H1 (cell line): ENCODE measurements around the gene PTPN1. TPM values are rescaled to one million over a fixed set of nuclear protein-coding genes. Genes with fewer than 3 reads are reported as not detected.

Source experiments
- CTCF ChIA-PET: fragments of 300-600 bp; sonication (Branson Sonifier 250); formaldehyde crosslinking; loops from one replicate; lab custom pipeline; 2021; ENCODE audit not compliant: partially characterized antibody; lab: Charles Lee
- POLR2A ChIA-PET: fragments of 300-600 bp; sonication (Branson Sonifier 250); formaldehyde crosslinking; loops from one replicate; lab custom pipeline; 2021; ENCODE audit warnings: inconsistent platforms; ENCODE audit not compliant: partially characterized antibody; lab: Charles Lee
- DNase-seq, 2 experiments: peaks; one replicate each; pipeline versions ENCODE4 v3.0.0 to v3.0.0-alpha.2; 2010 to 2022; ENCODE audit warnings: low spot score in 2 of 2, low read depth in 1 of 2, mixed read lengths in 1 of 2
- FAIRE-seq: peaks from 2 replicates; lab custom pipeline; 2011; peaks lifted over from hg19 to GRCh38; lab: Jason Lieb, UNC
- H2AFZ ChIP-seq: 2 replicates; pipeline ENCODE4 v1.8.1; 2012; ENCODE audit warnings: low read length, inconsistent platforms
- H2AK5ac ChIP-seq: 2 replicates; pipeline ENCODE4 v1.6.1; 2013; ENCODE audit warnings: low read depth, low read length
- H2BK120ac ChIP-seq: replicated peaks from 2 replicates; pipeline ENCODE3; 2013; ENCODE audit warnings: low read depth, low read length, inconsistent platforms
- H2BK12ac ChIP-seq: 2 replicates; pipeline ENCODE4 v1.6.1; 2013; ENCODE audit warnings: low read depth, low read length
- H2BK15ac ChIP-seq: 2 replicates; pipeline ENCODE4 v1.6.1; 2013; ENCODE audit warnings: low read length
- H2BK20ac ChIP-seq: 2 replicates; pipeline ENCODE4 v1.6.1; 2013; ENCODE audit warnings: low read length
- H2BK5ac ChIP-seq: 2 replicates; pipeline ENCODE4 v1.6.1; 2013; ENCODE audit warnings: low read depth, low read length
- H3K14ac ChIP-seq: 2 replicates; pipeline ENCODE4 v1.6.1; 2013; ENCODE audit warnings: inconsistent platforms; ENCODE audit not compliant: insufficient read length
- H3K18ac ChIP-seq: 2 replicates; pipeline ENCODE4 v1.6.1; 2013; ENCODE audit warnings: low read length; ENCODE audit errors: extremely low read depth
- H3K23ac ChIP-seq: 2 replicates; pipeline ENCODE4 v1.6.1; 2013; ENCODE audit warnings: inconsistent platforms; ENCODE audit not compliant: insufficient read length
- H3K23me2 ChIP-seq: 2 replicates; pipeline ENCODE4 v1.6.1; 2013; ENCODE audit warnings: low read depth, low read length
- H3K27ac ChIP-seq: 2 replicates; pipeline ENCODE4 v1.6.1; 2011; ENCODE audit warnings: low read depth, low read length, inconsistent platforms
- H3K27me3 ChIP-seq, 4 experiments: replicated peaks in 1 of 4; 1 replicate in 1 of 4; 2 replicates in 3 of 4; pipeline versions ENCODE4 v1.6.1 to v1.8.1; 2011 to 2013; ENCODE audit warnings: low read length in 3 of 4, mild to moderate bottlenecking in 3 of 4, inconsistent platforms in 2 of 4, mixed read lengths in 2 of 4, moderate library complexity in 1 of 4; ENCODE audit not compliant: control insufficient read depth in 3 of 4, insufficient read depth in 3 of 4; ENCODE audit errors: extremely low read depth in 1 of 4
- H3K36me3 ChIP-seq, 4 experiments: 2 replicates each; pipeline versions ENCODE4 v1.6.1 to v1.8.1; 2011 to 2013; ENCODE audit warnings: mild to moderate bottlenecking in 4 of 4, low read length in 3 of 4, moderate library complexity in 2 of 4, control low read depth in 1 of 4, inconsistent platforms in 1 of 4; ENCODE audit not compliant: insufficient read depth in 4 of 4, control insufficient read depth in 2 of 4
- H3K4ac ChIP-seq: replicated peaks from 2 replicates; pipeline ENCODE3; 2013; ENCODE audit warnings: low read length, low read depth, mixed read lengths, inconsistent platforms; ENCODE audit not compliant: insufficient read length
- H3K4me1 ChIP-seq, 4 experiments: replicated peaks in 1 of 4; 1 replicate in 1 of 4; 2 replicates in 3 of 4; pipeline versions ENCODE4 v1.6.1 to v1.8.1; 2011 to 2013; ENCODE audit warnings: low read length in 3 of 4, inconsistent platforms in 2 of 4, mixed read lengths in 1 of 4; ENCODE audit not compliant: insufficient read depth in 4 of 4, control insufficient read depth in 3 of 4
- H3K4me2 ChIP-seq, 2 experiments: 2 replicates each; pipeline versions ENCODE4 v1.6.1 to v1.8.1; 2011 to 2013; ENCODE audit warnings: low read depth in 2 of 2, low read length in 2 of 2, control low read depth in 1 of 2, inconsistent platforms in 1 of 2, mild to moderate bottlenecking in 1 of 2; ENCODE audit not compliant: insufficient read depth in 1 of 2
- H3K4me3 ChIP-seq, 4 experiments: fragments of 200-600, 300-600 bp in 1 of 4; sonication (generic), shearing (Covaris generic), sonication (Bioruptor Twin) in 1 of 4; 2 replicates each; pipeline versions ENCODE4 v1.5.1 to v1.8.1; 2011 to 2016; ENCODE audit warnings: low read length in 4 of 4, low read depth in 3 of 4, control low read depth in 2 of 4, inconsistent platforms in 2 of 4, mild to moderate bottlenecking in 2 of 4, mixed read lengths in 1 of 4, moderate library complexity in 1 of 4; ENCODE audit not compliant: insufficient read depth in 2 of 4; ENCODE audit errors: extremely low read depth in 1 of 4
- H3K56ac ChIP-seq: replicated peaks from 2 replicates; pipeline ENCODE3; 2013; ENCODE audit warnings: low read depth, mild to moderate bottlenecking, mixed read lengths, low read length, inconsistent platforms; ENCODE audit not compliant: insufficient read length
- H3K79me1 ChIP-seq: 2 replicates; pipeline ENCODE4 v1.6.1; 2013; ENCODE audit warnings: low read depth, low read length, control low read depth
- H3K79me2 ChIP-seq, 2 experiments: 2 replicates each; pipeline versions ENCODE4 v1.6.1 to v1.8.1; 2012 to 2013; ENCODE audit warnings: low read length in 2 of 2, mild to moderate bottlenecking in 2 of 2, inconsistent platforms in 1 of 2; ENCODE audit not compliant: insufficient read depth in 2 of 2, control insufficient read depth in 1 of 2
- H3K9ac ChIP-seq, 4 experiments: replicated peaks in 1 of 4; 1 replicate in 1 of 4; 2 replicates in 3 of 4; pipeline versions ENCODE4 v1.6.1 to v1.8.1; 2011 to 2013; ENCODE audit warnings: low read depth in 3 of 4, low read length in 3 of 4, control low read depth in 2 of 4, mild to moderate bottlenecking in 2 of 4, moderate library complexity in 2 of 4, inconsistent platforms in 1 of 4; ENCODE audit errors: extremely low read depth in 1 of 4
- H3K9me3 ChIP-seq, 2 experiments: 2 replicates each; pipeline versions ENCODE4 v1.6.1 to v1.8.1; 2012 to 2013; ENCODE audit warnings: mild to moderate bottlenecking in 2 of 2, moderate library complexity in 2 of 2, control low read depth in 1 of 2, inconsistent platforms in 1 of 2, low read depth in 1 of 2, low read length in 1 of 2, mixed read lengths in 1 of 2; ENCODE audit not compliant: insufficient read depth in 2 of 2
- H4K20me1 ChIP-seq, 2 experiments: replicated peaks in 1 of 2; 2 replicates each; pipeline versions ENCODE3 to v1.8.1; 2011 to 2013; ENCODE audit warnings: inconsistent platforms in 2 of 2, low read length in 2 of 2, mild to moderate bottlenecking in 1 of 2; ENCODE audit not compliant: insufficient read depth in 2 of 2, control insufficient read depth in 1 of 2
- H4K5ac ChIP-seq: 2 replicates; pipeline ENCODE4 v1.6.1; 2013; ENCODE audit warnings: low read length, low read depth, mixed read lengths, inconsistent platforms; ENCODE audit not compliant: insufficient read length
- H4K8ac ChIP-seq: 2 replicates; pipeline ENCODE4 v1.8.0; 2013; ENCODE audit warnings: mild to moderate bottlenecking, moderate library complexity, low read length, inconsistent platforms; ENCODE audit not compliant: insufficient read depth; ENCODE audit errors: extremely low read depth
- H4K91ac ChIP-seq: replicated peaks from 2 replicates; pipeline ENCODE3; 2013; ENCODE audit warnings: low read length, mixed read lengths, inconsistent platforms; ENCODE audit not compliant: insufficient read length
- BCL11A ChIP-seq, 2 experiments: IDR thresholded peaks; one replicate each; pipeline ENCODE4 v1.6.1; 2011; ENCODE audit warnings: low read depth in 2 of 2, low read length in 2 of 2, mild to moderate bottlenecking in 2 of 2
- EGR1 ChIP-seq: IDR thresholded peaks from 2 replicates; pipeline ENCODE4 v1.6.1; 2011; ENCODE audit warnings: low read depth, low read length, borderline replicate concordance
- EP300 ChIP-seq, 2 experiments: IDR thresholded peaks; 1 replicate in 1 of 2; 2 replicates in 1 of 2; pipeline ENCODE4 v1.6.1; 2011 to 2012; ENCODE audit warnings: low read depth in 2 of 2, low read length in 2 of 2, mild to moderate bottlenecking in 2 of 2, borderline replicate concordance in 1 of 2, inconsistent platforms in 1 of 2, moderate library complexity in 1 of 2
- GABPA ChIP-seq: IDR thresholded peaks from 2 replicates; pipeline ENCODE4 v1.6.1; 2011; ENCODE audit warnings: mild to moderate bottlenecking, low read length, moderate library complexity, borderline replicate concordance; ENCODE audit not compliant: insufficient read depth
- HDAC2 ChIP-seq, 2 experiments: fragments of 300-600 bp in 1 of 2; sonication (generic) in 1 of 2; IDR thresholded peaks; 2 replicates each; pipeline ENCODE4 v1.6.1; 2011 to 2012; ENCODE audit warnings: low read depth in 2 of 2, low read length in 2 of 2, mild to moderate bottlenecking in 2 of 2, moderate library complexity in 2 of 2, borderline replicate concordance in 1 of 2, inconsistent platforms in 1 of 2
- JUND ChIP-seq: IDR thresholded peaks from 2 replicates; pipeline ENCODE4 v1.6.1; 2011; ENCODE audit warnings: mild to moderate bottlenecking, improper control_type of control experiment, low read length
- NANOG ChIP-seq: IDR thresholded peaks from 2 replicates; pipeline ENCODE4 v1.6.1; 2011; ENCODE audit warnings: low read length, low read depth, mild to moderate bottlenecking, inconsistent platforms; ENCODE audit not compliant: insufficient read depth, poor library complexity, severe bottlenecking
- RXRA ChIP-seq: IDR thresholded peaks from 2 replicates; pipeline ENCODE4 v1.6.1; 2011; ENCODE audit warnings: low read depth, mild to moderate bottlenecking, low read length, moderate library complexity; ENCODE audit not compliant: insufficient read depth
- SAP30 ChIP-seq: fragments of 300-600 bp; sonication (generic); IDR thresholded peaks from 2 replicates; pipeline ENCODE4 v1.7.1; 2012; ENCODE audit warnings: low read length, moderate library complexity, mild to moderate bottlenecking, inconsistent platforms; ENCODE audit not compliant: insufficient read depth, insufficient replicate concordance
- SIRT6 ChIP-seq: IDR thresholded peaks from one replicate; pipeline ENCODE4 v1.7.1; 2012; ENCODE audit warnings: low read length, inconsistent platforms
- SP2 ChIP-seq: IDR thresholded peaks from 2 replicates; pipeline ENCODE4 v1.6.1; 2012; ENCODE audit warnings: mild to moderate bottlenecking, low read length, inconsistent platforms
- WGBS, 2 experiments: shearing (Covaris generic) in 1 of 2; methylation state at CpG; one replicate each; pipeline versions ENCODE4 v1.1.6 to v1.1.7; 2013 to 2015; ENCODE audit warnings: low lambda C conversion rate in 2 of 2, mixed read lengths in 2 of 2, inconsistent platforms in 1 of 2, low coverage in 1 of 2, missing lambda C conversion rate in 1 of 2; ENCODE audit not compliant: insufficient replicate concordance in 2 of 2, insufficient coverage in 1 of 2, insufficient read length in 1 of 2; ENCODE audit errors: extremely low coverage in 1 of 2, missing lambda C conversion rate in 1 of 2; 5-methylcytosine and 5-hydroxymethylcytosine counted together
- polyA plus RNA-seq, 7 experiments: library from polyadenylated mRNA; depleted of rRNA in 3 of 7; stranded (reverse) in 5 of 7; unstranded in 2 of 7; fragments of >200 nt in 5 of 7; fragments of 200-250 nt in 2 of 7; gene quantifications; 1 replicate in 5 of 7; 2 replicates in 1 of 7; 4 replicates in 1 of 7; pipeline versions ENCODE4 v1.2.1 to v1.2.3, GENCODE V29; 2011 to 2013; ENCODE audit warnings: missing spikeins in 2 of 7, mixed read lengths in 2 of 7
- total RNA-seq: library from RNA; stranded (reverse); fragmentation: NEBNext Ultra II Directional; extraction: Animal tissue kit (Norgen Biotek cat#: 25700); gene quantifications from 2 replicates; pipeline ENCODE4 v1.2.1, GENCODE V29; 2021
- TF ChIP-seq, protein P1 (sequence below): IDR thresholded peaks from 2 replicates; pipeline ENCODE4 v1.6.1; 2011; ENCODE audit warnings: low read length, improper control_type of control experiment

Gene PTPN1
- total and polyA plus RNA-seq, 2 of the 8 experiments (the other 6 are each of a cell fraction or from before 2014, with no cell fraction given) = 18.6 to 32.1 TPM

DNA sequence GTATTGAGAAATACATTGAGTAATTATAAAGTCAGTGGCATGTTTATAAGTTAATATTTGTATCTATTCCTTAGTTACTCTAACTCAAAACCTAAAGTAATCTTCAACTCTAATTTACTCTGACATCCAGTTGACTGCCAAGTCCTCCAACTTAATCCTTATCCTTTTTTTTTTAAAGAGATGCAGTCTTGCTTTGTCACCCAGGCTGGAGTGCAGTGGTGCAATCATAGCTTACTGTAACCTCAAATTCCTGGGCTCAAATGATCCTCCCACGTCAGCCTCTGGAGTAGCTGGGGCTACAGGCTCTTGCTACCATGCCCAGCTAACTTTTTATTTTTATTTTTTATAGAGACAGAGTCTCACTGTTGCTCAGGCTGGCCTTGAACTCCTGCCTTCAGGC is 24.4 kb downstream of the PTPN1 start:
- Histone ChIP-seq H3K9ac (no peak overlapping the region), H3K4me2 (no peak overlapping the region)
- POLR2A ChIA-PET = interaction anchor here (0.7 to 0.8 kb wide), 2 partner anchors 19 to 36 kb away, joined by 3 read pairs; no protein-coding TSS in a partner anchor

More for the DNA sequence above, 24.4 kb downstream of the PTPN1 start:
- no peak overlapping the region for H4K5ac ChIP-seq
- no peaks in the 10 kb centered on the region for H3K36me3 ChIP-seq
- no peaks in the 10 kb centered on the region for H3K27me3 ChIP-seq
- peaks cover 4% of the 10 kb centered on the region in 2 experiments for H4K20me1 ChIP-seq
- no peaks in the 10 kb centered on the region for H3K4me1 ChIP-seq
- H2BK12ac ChIP-seq = no peak overlapping the region
- no peak overlapping the region for H3K4me3 ChIP-seq
- H2AK5ac ChIP-seq = no peak overlapping the region
- H2BK120ac ChIP-seq = no peak overlapping the region
- H3K79me2 ChIP-seq = peaks cover 0 to 55% of the 10 kb centered on the region in 2 experiments; a peak in 2 of 4 replicates
- no peak overlapping the region for H2BK15ac ChIP-seq
- WGBS, 2 experiments = 89% methylated on average over 1 of the region's 1 CpG; no CpG with 5 or more reads in 1 of the 2 experiments
- H2AFZ ChIP-seq = no peak overlapping the region
- TF ChIP-seq, protein P1, sequence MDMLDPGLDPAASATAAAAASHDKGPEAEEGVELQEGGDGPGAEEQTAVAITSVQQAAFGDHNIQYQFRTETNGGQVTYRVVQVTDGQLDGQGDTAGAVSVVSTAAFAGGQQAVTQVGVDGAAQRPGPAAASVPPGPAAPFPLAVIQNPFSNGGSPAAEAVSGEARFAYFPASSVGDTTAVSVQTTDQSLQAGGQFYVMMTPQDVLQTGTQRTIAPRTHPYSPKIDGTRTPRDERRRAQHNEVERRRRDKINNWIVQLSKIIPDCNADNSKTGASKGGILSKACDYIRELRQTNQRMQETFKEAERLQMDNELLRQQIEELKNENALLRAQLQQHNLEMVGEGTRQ = no peak
- TF ChIP-seq RXRA (no peak), SIRT6 (no peak), EP300 (IDR thresholded peaks at IDR 0.05; ENCODE audit: borderline replicate concordance in 1 of 2, low read depth in 2 of 2, low read length in 2 of 2) (no peak), NANOG (no peak), JUND (no peak), EGR1 (no peak), GABPA (no peak), SAP30 (no peak), SP2 (no peak), HDAC2 (IDR thresholded peaks at IDR 0.05; ENCODE audit: borderline replicate concordance in 1 of 2, low read depth in 2 of 2, low read length in 2 of 2) (no peak), BCL11A (IDR thresholded peaks at IDR 0.05; ENCODE audit: low read depth in 2 of 2, low read length in 2 of 2) (no peak)
- TF ChIP-seq, all 59 proteins: peak for 0
- no peak overlapping the region for H3K18ac ChIP-seq
- H4K8ac ChIP-seq = no peak overlapping the region
- no peak overlapping the region for H3K27ac ChIP-seq
- no peak overlapping the region for H2BK5ac ChIP-seq
- no peak for DNase-seq
- no peak overlapping the region for H4K91ac ChIP-seq
- H3K56ac ChIP-seq = no peak overlapping the region
- H3K14ac ChIP-seq = no peak overlapping the region
- H3K79me1 ChIP-seq = peaks cover 7% of the 10 kb centered on the region
- H3K23ac ChIP-seq = no peak overlapping the region
- FAIRE-seq = no peak
- no peaks in the 10 kb centered on the region for H3K23me2 ChIP-seq
- CTCF ChIA-PET = interaction anchor here (1.0 to 2.3 kb wide), 2 partner anchors 23 to 40 kb away, joined by 3 to 8 read pairs; no protein-coding TSS in a partner anchor
- H3K4ac ChIP-seq = no peak overlapping the region
- no peaks in the 10 kb centered on the region for H3K9me3 ChIP-seq
- H2BK20ac ChIP-seq = no peak overlapping the region
